ENCODE measurements around the gene ATP10A.

DNA sequence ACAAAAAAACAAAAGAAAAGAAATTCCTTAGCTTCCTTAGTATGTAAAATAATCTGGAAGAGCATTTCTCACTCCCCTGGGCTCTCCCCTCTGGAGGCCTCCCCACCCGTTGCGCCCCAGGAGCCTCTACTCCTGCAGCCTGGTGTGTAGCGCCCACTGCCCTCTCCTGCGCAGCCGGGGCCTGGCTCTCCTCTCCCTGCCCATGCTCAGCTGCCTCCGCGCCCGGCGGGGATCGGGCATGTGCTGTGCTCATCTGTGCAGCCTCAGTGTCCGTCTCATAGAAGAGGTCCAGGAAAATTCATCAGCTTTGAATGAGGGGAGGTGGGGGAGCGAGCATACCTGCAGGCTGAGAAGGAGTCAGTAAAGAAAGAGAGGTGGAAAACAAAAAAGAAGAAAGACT lies 203.9 kb downstream of the ATP10A start:
- TF ChIP-seq, protein P1, sequence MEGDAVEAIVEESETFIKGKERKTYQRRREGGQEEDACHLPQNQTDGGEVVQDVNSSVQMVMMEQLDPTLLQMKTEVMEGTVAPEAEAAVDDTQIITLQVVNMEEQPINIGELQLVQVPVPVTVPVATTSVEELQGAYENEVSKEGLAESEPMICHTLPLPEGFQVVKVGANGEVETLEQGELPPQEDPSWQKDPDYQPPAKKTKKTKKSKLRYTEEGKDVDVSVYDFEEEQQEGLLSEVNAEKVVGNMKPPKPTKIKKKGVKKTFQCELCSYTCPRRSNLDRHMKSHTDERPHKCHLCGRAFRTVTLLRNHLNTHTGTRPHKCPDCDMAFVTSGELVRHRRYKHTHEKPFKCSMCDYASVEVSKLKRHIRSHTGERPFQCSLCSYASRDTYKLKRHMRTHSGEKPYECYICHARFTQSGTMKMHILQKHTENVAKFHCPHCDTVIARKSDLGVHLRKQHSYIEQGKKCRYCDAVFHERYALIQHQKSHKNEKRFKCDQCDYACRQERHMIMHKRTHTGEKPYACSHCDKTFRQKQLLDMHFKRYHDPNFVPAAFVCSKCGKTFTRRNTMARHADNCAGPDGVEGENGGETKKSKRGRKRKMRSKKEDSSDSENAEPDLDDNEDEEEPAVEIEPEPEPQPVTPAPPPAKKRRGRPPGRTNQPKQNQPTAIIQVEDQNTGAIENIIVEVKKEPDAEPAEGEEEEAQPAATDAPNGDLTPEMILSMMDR (IDR thresholded peaks at IDR 0.05), result no peak
- no peak for TF ChIP-seq POLR2A (IDR thresholded peaks at IDR 0.05)

Measured in heart left ventricle (tissue), 13 donors.